ENCODE data around the gene PACSIN3. TPM values are rescaled to one million over a fixed set of nuclear protein-coding genes. Genes with fewer than 3 reads are reported as not detected.

The PACSIN3 gene
- polyA plus RNA-seq, 1 donor from 2014 or later: not detected

DNA sequence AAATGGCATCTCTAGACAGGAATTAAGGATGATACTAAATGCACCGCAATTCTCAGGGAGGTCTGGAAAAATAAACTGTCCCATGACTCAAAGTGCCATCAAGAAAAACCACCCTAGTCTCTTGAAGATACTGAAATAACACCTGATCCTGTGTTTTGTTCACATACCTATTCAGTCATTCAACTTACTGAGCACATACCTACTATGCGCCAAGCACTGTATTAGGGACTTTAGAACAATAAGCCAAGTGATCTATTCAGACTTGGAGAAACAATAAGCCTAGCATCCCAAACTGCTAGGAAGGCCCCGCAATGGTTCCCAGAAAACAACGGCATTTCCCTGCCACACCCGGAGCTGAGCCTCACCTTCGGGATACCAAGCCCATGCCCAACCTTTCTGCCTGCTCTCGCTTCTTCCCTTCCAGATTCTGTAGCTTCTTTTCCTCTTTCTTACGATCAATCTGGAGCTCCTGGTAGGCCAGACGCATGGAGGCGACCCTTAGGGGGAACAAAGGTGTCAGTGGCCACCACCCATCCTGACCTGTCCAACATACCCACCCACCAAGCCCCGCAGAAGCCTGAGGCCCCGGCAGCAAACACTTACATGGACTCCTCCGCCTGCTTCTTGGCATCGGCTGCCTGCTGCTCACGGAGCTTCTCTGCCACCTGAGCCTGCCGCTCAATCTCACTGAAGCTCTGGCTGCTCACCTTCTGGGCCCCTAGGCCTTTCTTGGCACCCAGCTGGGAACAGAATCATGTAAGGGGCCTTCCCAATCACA lies 15.0 kb downstream of the PACSIN3 start:
- Histone ChIP-seq H3K36me3 (ENCODE audit: insufficient read depth, low read length) (peaks cover 12% of the 10 kb centered on the region), H3F3A (ENCODE audit: insufficient read depth, low read length, poor library complexity, severe bottlenecking) (no peaks in the 10 kb centered on the region), H3K27ac (ENCODE audit: low read length) (no peak overlapping the region), H2AFZ (ENCODE audit: low read depth, low read length) (no peak overlapping the region), H3K9ac (ENCODE audit: low read length) (no peak overlapping the region), H4K20me1 (ENCODE audit: insufficient read depth) (no peaks in the 10 kb centered on the region), H3K27me3 (ENCODE audit: insufficient read depth, low read depth, low read length) (no peaks in the 10 kb centered on the region), H3K4me2 (ENCODE audit: low read length) (no peak overlapping the region), H3K4me3 (ENCODE audit: low read length) (no peak overlapping the region), H3K9me3 (ENCODE audit: low read length) (no peaks in the 10 kb centered on the region), H3K79me2 (replicated peaks; ENCODE audit: insufficient read depth, low read length) (peaks cover 45% of the 10 kb centered on the region), H3K9me2 (ENCODE audit: insufficient read depth, low read length) (no peaks in the 10 kb centered on the region)
- no peak for TF ChIP-seq MXI1 (conservative IDR thresholded peaks at IDR 0.05; ENCODE audit: poor library complexity, severe bottlenecking)

- H4K20me1 ChIP-seq (ENCODE audit: insufficient read depth): no peaks in the 10 kb centered on the region
- TF ChIP-seq CTCF (IDR thresholded peaks at IDR 0.05; ENCODE audit: poor library complexity, severe bottlenecking): no peak
- no peak for TF ChIP-seq MXI1 (conservative IDR thresholded peaks at IDR 0.05; ENCODE audit: poor library complexity, severe bottlenecking)
- TF ChIP-seq EP300 (conservative IDR thresholded peaks at IDR 0.05; ENCODE audit: poor library complexity, severe bottlenecking): no peak
- no peak for TF ChIP-seq EZH2 (IDR thresholded peaks at IDR 0.05; ENCODE audit: borderline replicate concordance, insufficient read depth, low read length, poor library complexity, severe bottlenecking)
- TF ChIP-seq SMC3 (conservative IDR thresholded peaks at IDR 0.05; ENCODE audit: poor library complexity): no peak
- no peak for TF ChIP-seq REST (IDR thresholded peaks at IDR 0.05; ENCODE audit: borderline replicate concordance)
- TF ChIP-seq RAD21 (conservative IDR thresholded peaks at IDR 0.05): no peak
- no peak for TF ChIP-seq POLR2AphosphoS5 (IDR thresholded peaks at IDR 0.05)
- no peak for TF ChIP-seq TAF1 (IDR thresholded peaks at IDR 0.05; ENCODE audit: low read depth)
- H3K27me3 ChIP-seq (ENCODE audit: insufficient read depth, low read depth, low read length): no peaks in the 10 kb centered on the region
- peaks cover 3% of the 10 kb centered on the region for H3K79me2 ChIP-seq (replicated peaks; ENCODE audit: insufficient read depth, low read length)
- no peaks in the 10 kb centered on the region for H3F3A ChIP-seq (ENCODE audit: insufficient read depth, low read length, poor library complexity, severe bottlenecking)
- no peaks in the 10 kb centered on the region for H3K9me2 ChIP-seq (ENCODE audit: insufficient read depth, low read length)
- peaks cover 8% of the 10 kb centered on the region for H3K36me3 ChIP-seq (ENCODE audit: insufficient read depth, low read length)
- H3K27ac ChIP-seq (ENCODE audit: low read length): no peak overlapping the region
- no peak overlapping the region for H3K4me2 ChIP-seq (ENCODE audit: low read length)
- no peak overlapping the region for H3K9ac ChIP-seq (ENCODE audit: low read length)
- H3K4me3 ChIP-seq (ENCODE audit: low read length): no peak overlapping the region
- no peak overlapping the region for H2AFZ ChIP-seq (ENCODE audit: low read depth, low read length)
- H3K9me3 ChIP-seq (ENCODE audit: low read length): no peaks in the 10 kb centered on the region
Measured at GRCh38 chr11:47166368-47166767, 19.9 kb downstream of the PACSIN3 start.
